ENCODE results near the gene SORL1-AS1.

The SORL1-AS1 gene

DNA sequence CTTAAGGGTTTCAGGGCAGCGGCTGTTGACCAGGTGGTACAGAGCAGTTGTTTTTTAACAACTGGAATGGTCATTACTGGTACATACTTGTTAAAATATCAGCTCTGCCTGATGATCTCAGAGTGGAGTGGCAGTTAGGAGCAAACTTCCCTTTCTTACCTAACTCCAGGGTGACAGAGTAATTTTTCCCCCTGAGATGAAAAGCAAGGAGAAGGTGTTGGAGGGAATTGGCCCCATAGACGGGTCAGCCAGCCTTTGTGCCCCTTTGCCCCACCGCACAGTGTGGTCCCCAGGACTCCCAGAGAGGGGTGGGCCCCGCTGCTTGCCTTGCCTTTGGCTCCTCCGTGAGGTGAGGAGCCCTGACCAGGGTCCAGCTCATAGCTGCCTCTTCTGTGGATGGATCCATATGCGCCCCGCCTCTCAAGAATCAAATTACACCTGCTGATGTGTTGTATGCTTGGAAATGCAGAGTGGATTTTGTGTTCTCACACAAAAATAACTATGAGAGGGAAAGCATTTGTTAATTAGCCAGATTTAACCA lies 27.0 kb upstream of the SORL1-AS1 start:
- TF ChIP-seq, protein P1, sequence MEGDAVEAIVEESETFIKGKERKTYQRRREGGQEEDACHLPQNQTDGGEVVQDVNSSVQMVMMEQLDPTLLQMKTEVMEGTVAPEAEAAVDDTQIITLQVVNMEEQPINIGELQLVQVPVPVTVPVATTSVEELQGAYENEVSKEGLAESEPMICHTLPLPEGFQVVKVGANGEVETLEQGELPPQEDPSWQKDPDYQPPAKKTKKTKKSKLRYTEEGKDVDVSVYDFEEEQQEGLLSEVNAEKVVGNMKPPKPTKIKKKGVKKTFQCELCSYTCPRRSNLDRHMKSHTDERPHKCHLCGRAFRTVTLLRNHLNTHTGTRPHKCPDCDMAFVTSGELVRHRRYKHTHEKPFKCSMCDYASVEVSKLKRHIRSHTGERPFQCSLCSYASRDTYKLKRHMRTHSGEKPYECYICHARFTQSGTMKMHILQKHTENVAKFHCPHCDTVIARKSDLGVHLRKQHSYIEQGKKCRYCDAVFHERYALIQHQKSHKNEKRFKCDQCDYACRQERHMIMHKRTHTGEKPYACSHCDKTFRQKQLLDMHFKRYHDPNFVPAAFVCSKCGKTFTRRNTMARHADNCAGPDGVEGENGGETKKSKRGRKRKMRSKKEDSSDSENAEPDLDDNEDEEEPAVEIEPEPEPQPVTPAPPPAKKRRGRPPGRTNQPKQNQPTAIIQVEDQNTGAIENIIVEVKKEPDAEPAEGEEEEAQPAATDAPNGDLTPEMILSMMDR (IDR thresholded peaks at IDR 0.05), result no peak
- no peak overlapping the region for H3K4me3 Mint-ChIP-seq
- DNase-seq, result no peak
- H3K36me3 Mint-ChIP-seq, result no peaks in the 10 kb centered on the region
- peaks cover 65 to 91% of the 10 kb centered on the region in 2 donors for H3K4me1 Mint-ChIP-seq
- Histone ChIP-seq H3K4me3 (ENCODE audit: low read length) (no peak overlapping the region), H3K9me3 (ENCODE audit: control insufficient read depth, insufficient read depth, low read length) (no peaks in the 10 kb centered on the region), H3K4me1 (ENCODE audit: control insufficient read depth, insufficient read depth, low read length) (peaks cover 83% of the 10 kb centered on the region), H3K27me3 (ENCODE audit: control insufficient read depth, insufficient read depth, low read length) (no peaks in the 10 kb centered on the region), H3K36me3 (ENCODE audit: control insufficient read depth, insufficient read depth, low read length) (peaks cover 24% of the 10 kb centered on the region), H3K27ac (ENCODE audit: low read length) (no peak overlapping the region)
- no peaks in the 10 kb centered on the region for H3K9me3 Mint-ChIP-seq
- no peaks in the 10 kb centered on the region for H3K27me3 Mint-ChIP-seq (ENCODE audit: low read depth in 2 of 2)
- H3K27ac Mint-ChIP-seq, result peak overlapping the region; percentile 76
- intact Hi-C loops (cut with micrococcal nuclease), result no loop called here
- WGBS (ENCODE audit: insufficient coverage), result 89% methylated on average over 7 of the region's 7 CpGs
- no peak for ATAC-seq

GRCh38 chr11:121478895-121479697 lies 26.3 kb upstream of the SORL1-AS1 start:
- Histone ChIP-seq H3K36me3 (ENCODE audit: control insufficient read depth, insufficient read depth, low read length) (peaks cover 26% of the 10 kb centered on the region), H3K27me3 (ENCODE audit: control insufficient read depth, insufficient read depth, low read length) (no peaks in the 10 kb centered on the region), H3K9me3 (ENCODE audit: control insufficient read depth, insufficient read depth, low read length) (no peaks in the 10 kb centered on the region), H3K4me1 (ENCODE audit: control insufficient read depth, insufficient read depth, low read length) (peaks cover 81% of the 10 kb centered on the region), H3K27ac (ENCODE audit: low read length) (no peak overlapping the region), H3K4me3 (ENCODE audit: low read length) (no peak overlapping the region)
- intact Hi-C loops (cut with micrococcal nuclease), result no loop called here
- Mint-ChIP-seq H3K27me3 (ENCODE audit: low read depth in 2 of 2) (no peaks in the 10 kb centered on the region), H3K36me3 (no peaks in the 10 kb centered on the region), H3K9me3 (no peaks in the 10 kb centered on the region), H3K4me3 (no peak overlapping the region), H3K4me1 (peaks cover 65 to 91% of the 10 kb centered on the region in 2 donors), H3K27ac (peak overlapping the region; percentile 76)
- TF ChIP-seq, protein P1 (IDR thresholded peaks at IDR 0.05), result no peak
- no peak for ATAC-seq
- WGBS (ENCODE audit: insufficient coverage), result 73% methylated on average over 25 of the region's 25 CpGs
- no peak for DNase-seq

GRCh38 chr11:121478226-121478894 lies 25.6 kb upstream of the SORL1-AS1 start:
- no peak overlapping the region for H3K4me3 ChIP-seq (ENCODE audit: low read length)
- no peak for ATAC-seq
- Mint-ChIP-seq H3K4me1 (peaks cover 63 to 91% of the 10 kb centered on the region in 2 donors), H3K27ac (peak overlapping the region; percentile 76 to 98), H3K36me3 (no peaks in the 10 kb centered on the region), H3K9me3 (no peaks in the 10 kb centered on the region), H3K27me3 (ENCODE audit: low read depth in 2 of 2) (no peaks in the 10 kb centered on the region), H3K4me3 (no peak overlapping the region)
- TF ChIP-seq, protein P1 (IDR thresholded peaks at IDR 0.05), result no peak
- intact Hi-C loops (cut with micrococcal nuclease), result no loop called here
- DNase-seq, result no peak
- 97% methylated on average over 18 of the region's 18 CpGs for WGBS (ENCODE audit: insufficient coverage)
- peaks cover 29% of the 10 kb centered on the region for H3K36me3 ChIP-seq (ENCODE audit: control insufficient read depth, insufficient read depth, low read length)
- no peaks in the 10 kb centered on the region for H3K9me3 ChIP-seq (ENCODE audit: control insufficient read depth, insufficient read depth, low read length)
- H3K27ac ChIP-seq (ENCODE audit: low read length), result no peak overlapping the region
- no peaks in the 10 kb centered on the region for H3K27me3 ChIP-seq (ENCODE audit: control insufficient read depth, insufficient read depth, low read length)
- peaks cover 81% of the 10 kb centered on the region for H3K4me1 ChIP-seq (ENCODE audit: control insufficient read depth, insufficient read depth, low read length)

All from natural killer cell (primary cell).